Measurements from ENCODE around the gene AHNAK.

DNA sequence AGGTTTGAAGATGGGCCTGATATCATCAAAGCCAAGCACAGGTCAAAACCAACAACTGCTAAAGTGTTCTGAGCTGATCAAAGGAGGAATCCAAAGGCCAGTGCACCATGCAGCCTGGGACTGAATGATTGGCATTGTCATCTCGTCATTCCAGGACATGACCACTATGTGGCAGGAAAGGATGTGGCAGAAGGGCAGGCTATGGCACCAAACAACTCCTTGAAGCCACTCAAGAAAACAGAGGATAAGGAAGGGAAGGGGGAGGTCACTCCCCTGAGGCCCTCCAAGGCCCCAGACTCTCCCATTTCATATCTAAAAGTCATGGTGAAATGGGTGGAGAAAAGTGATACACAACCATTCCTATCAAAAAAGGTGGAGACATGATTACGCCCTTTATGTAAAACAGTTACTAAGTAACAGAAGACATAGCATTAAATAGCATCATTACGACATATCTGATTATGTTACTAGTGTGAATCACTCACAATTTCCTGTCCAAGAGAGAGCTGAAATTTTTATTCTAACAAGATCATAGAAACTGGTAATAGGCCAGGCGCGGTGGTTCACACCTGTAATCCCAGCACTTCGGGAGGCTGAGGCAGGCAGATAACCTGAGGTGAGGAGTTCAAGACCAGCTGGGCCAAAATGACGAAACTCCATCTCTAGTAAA, 49.3 kb downstream of the AHNAK start:
- TF ChIP-seq POLR2A (IDR thresholded peaks at IDR 0.05): no peak
- TF ChIP-seq, protein P1, sequence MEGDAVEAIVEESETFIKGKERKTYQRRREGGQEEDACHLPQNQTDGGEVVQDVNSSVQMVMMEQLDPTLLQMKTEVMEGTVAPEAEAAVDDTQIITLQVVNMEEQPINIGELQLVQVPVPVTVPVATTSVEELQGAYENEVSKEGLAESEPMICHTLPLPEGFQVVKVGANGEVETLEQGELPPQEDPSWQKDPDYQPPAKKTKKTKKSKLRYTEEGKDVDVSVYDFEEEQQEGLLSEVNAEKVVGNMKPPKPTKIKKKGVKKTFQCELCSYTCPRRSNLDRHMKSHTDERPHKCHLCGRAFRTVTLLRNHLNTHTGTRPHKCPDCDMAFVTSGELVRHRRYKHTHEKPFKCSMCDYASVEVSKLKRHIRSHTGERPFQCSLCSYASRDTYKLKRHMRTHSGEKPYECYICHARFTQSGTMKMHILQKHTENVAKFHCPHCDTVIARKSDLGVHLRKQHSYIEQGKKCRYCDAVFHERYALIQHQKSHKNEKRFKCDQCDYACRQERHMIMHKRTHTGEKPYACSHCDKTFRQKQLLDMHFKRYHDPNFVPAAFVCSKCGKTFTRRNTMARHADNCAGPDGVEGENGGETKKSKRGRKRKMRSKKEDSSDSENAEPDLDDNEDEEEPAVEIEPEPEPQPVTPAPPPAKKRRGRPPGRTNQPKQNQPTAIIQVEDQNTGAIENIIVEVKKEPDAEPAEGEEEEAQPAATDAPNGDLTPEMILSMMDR (IDR thresholded peaks at IDR 0.05): peak in 1 of 3 experiments; percentile 30
